Measurements from ENCODE around the gene GOLGA6L2. TPM values are rescaled to one million over a fixed set of nuclear protein-coding genes. Genes with fewer than 3 reads are reported as not detected.

The GOLGA6L2 gene
- total and polyA plus RNA-seq, 4 donors = not detected

DNA sequence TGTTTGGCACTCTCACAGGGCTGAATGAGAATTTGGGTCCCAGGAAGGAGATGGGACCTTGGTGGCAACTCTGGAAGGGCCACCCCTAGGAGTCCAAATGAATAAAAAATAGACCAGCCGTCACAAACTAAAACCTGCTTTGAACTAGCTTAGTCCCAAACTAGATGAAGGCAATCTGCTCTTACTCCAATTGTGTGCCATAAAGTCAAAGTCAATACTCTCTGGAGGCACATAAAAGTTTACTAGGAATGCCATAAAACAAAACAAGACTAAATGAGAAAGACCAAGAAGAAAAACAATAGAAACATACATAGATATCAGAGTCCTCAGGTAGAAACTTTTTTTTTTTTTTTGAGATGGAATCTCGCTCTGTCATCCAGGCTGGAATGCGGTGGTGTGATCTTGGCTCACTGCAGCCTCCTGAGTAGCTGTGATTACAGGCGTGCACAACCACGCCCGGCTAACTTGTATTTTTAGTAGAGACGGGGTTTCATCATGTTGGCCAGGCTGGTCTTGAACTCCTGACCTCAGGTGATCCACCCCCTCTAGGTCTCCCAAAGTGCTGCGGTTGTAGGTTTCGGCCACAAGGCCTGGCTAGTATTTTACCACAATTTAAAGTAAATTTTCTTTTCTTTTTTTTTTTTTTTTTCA lies 8.1 kb downstream of the GOLGA6L2 start:
- 72% methylated on average over 9 of the region's 9 CpGs for WGBS
- no peak overlapping the region for H3K27ac ChIP-seq (ENCODE audit: low read depth in 1 of 2, low read length in 2 of 2)

More for the DNA sequence above, 8.1 kb downstream of the GOLGA6L2 start:
- Histone ChIP-seq H3K4me3 (ENCODE audit: low read depth in 1 of 3, low read length in 3 of 3) (no peak overlapping the region), H3K36me3 (ENCODE audit: control insufficient read depth in 4 of 4, insufficient read depth in 3 of 4, low read depth in 1 of 4, low read length in 3 of 4) (no peaks in the 10 kb centered on the region), H3K9me3 (ENCODE audit: control insufficient read depth in 4 of 4, low read length in 3 of 4) (no peaks in the 10 kb centered on the region), H3K27me3 (ENCODE audit: control insufficient read depth in 4 of 4, insufficient read depth in 4 of 4, low read length in 3 of 4) (no peaks in the 10 kb centered on the region), H3K4me1 (ENCODE audit: control insufficient read depth in 4 of 4, insufficient read depth in 4 of 4, low read length in 3 of 4) (no peaks in the 10 kb centered on the region), H3K9ac (ENCODE audit: low read depth in 1 of 2, low read length in 2 of 2) (no peak overlapping the region)
- TF ChIP-seq FOXA1 (IDR thresholded peaks at IDR 0.05) = no peak
- TF ChIP-seq, protein P1, sequence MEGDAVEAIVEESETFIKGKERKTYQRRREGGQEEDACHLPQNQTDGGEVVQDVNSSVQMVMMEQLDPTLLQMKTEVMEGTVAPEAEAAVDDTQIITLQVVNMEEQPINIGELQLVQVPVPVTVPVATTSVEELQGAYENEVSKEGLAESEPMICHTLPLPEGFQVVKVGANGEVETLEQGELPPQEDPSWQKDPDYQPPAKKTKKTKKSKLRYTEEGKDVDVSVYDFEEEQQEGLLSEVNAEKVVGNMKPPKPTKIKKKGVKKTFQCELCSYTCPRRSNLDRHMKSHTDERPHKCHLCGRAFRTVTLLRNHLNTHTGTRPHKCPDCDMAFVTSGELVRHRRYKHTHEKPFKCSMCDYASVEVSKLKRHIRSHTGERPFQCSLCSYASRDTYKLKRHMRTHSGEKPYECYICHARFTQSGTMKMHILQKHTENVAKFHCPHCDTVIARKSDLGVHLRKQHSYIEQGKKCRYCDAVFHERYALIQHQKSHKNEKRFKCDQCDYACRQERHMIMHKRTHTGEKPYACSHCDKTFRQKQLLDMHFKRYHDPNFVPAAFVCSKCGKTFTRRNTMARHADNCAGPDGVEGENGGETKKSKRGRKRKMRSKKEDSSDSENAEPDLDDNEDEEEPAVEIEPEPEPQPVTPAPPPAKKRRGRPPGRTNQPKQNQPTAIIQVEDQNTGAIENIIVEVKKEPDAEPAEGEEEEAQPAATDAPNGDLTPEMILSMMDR (IDR thresholded peaks at IDR 0.05; ENCODE audit: low read depth, low read length, missing input control) = no peak
- TF ChIP-seq FOXA2 (IDR thresholded peaks at IDR 0.05) = no peak
- no peak for TF ChIP-seq TAF1 (conservative IDR thresholded peaks at IDR 0.05)
- TF ChIP-seq, protein P2, sequence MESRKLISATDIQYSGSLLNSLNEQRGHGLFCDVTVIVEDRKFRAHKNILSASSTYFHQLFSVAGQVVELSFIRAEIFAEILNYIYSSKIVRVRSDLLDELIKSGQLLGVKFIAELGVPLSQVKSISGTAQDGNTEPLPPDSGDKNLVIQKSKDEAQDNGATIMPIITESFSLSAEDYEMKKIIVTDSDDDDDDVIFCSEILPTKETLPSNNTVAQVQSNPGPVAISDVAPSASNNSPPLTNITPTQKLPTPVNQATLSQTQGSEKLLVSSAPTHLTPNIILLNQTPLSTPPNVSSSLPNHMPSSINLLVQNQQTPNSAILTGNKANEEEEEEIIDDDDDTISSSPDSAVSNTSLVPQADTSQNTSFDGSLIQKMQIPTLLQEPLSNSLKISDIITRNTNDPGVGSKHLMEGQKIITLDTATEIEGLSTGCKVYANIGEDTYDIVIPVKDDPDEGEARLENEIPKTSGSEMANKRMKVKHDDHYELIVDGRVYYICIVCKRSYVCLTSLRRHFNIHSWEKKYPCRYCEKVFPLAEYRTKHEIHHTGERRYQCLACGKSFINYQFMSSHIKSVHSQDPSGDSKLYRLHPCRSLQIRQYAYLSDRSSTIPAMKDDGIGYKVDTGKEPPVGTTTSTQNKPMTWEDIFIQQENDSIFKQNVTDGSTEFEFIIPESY (IDR thresholded peaks at IDR 0.05) = no peak
- no peak for TF ChIP-seq RXRA (IDR thresholded peaks at IDR 0.05)
- TF ChIP-seq, protein P3, sequence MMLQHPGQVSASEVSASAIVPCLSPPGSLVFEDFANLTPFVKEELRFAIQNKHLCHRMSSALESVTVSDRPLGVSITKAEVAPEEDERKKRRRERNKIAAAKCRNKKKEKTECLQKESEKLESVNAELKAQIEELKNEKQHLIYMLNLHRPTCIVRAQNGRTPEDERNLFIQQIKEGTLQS (IDR thresholded peaks at IDR 0.05) = no peak
- no peak for TF ChIP-seq YY1 (IDR thresholded peaks at IDR 0.05)
- no peak for TF ChIP-seq GABPA (IDR thresholded peaks at IDR 0.05 in 1 of 2, conservative IDR thresholded peaks at IDR 0.05 in 1 of 2)
- TF ChIP-seq JUND (IDR thresholded peaks at IDR 0.05) = no peak
- TF ChIP-seq, protein P4, sequence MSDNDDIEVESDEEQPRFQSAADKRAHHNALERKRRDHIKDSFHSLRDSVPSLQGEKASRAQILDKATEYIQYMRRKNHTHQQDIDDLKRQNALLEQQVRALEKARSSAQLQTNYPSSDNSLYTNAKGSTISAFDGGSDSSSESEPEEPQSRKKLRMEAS (IDR thresholded peaks at IDR 0.05) = no peak
- no peak for TF ChIP-seq HNF4A (conservative IDR thresholded peaks at IDR 0.05)
- TF ChIP-seq RAD21 (IDR thresholded peaks at IDR 0.05) = no peak
- TF ChIP-seq, protein P5, sequence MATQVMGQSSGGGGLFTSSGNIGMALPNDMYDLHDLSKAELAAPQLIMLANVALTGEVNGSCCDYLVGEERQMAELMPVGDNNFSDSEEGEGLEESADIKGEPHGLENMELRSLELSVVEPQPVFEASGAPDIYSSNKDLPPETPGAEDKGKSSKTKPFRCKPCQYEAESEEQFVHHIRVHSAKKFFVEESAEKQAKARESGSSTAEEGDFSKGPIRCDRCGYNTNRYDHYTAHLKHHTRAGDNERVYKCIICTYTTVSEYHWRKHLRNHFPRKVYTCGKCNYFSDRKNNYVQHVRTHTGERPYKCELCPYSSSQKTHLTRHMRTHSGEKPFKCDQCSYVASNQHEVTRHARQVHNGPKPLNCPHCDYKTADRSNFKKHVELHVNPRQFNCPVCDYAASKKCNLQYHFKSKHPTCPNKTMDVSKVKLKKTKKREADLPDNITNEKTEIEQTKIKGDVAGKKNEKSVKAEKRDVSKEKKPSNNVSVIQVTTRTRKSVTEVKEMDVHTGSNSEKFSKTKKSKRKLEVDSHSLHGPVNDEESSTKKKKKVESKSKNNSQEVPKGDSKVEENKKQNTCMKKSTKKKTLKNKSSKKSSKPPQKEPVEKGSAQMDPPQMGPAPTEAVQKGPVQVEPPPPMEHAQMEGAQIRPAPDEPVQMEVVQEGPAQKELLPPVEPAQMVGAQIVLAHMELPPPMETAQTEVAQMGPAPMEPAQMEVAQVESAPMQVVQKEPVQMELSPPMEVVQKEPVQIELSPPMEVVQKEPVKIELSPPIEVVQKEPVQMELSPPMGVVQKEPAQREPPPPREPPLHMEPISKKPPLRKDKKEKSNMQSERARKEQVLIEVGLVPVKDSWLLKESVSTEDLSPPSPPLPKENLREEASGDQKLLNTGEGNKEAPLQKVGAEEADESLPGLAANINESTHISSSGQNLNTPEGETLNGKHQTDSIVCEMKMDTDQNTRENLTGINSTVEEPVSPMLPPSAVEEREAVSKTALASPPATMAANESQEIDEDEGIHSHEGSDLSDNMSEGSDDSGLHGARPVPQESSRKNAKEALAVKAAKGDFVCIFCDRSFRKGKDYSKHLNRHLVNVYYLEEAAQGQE (IDR thresholded peaks at IDR 0.05) = no peak
- no peak for TF ChIP-seq SP1 (IDR thresholded peaks at IDR 0.05)
- TF ChIP-seq HNF4G (IDR thresholded peaks at IDR 0.05) = no peak
- TF ChIP-seq NR2F2 (IDR thresholded peaks at IDR 0.05) = no peak
- TF ChIP-seq EGR1 (IDR thresholded peaks at IDR 0.05; ENCODE audit: low read depth in 2 of 2) = no peak
- no peak for DNase-seq (ENCODE audit: low spot score)

Measured in liver (tissue), 9 donors.